BLaER1 treated with 17β-estradiol and CSF1 and Interleukin-3, amounts not matched to agents 10 nM and 100 nM (cell line): ENCODE measurements around the gene HIC1.

Experiments used
- H3K27ac ChIP-seq, 11 experiments: shearing (Covaris generic); formaldehyde crosslinking; 2 replicates each; pipeline ENCODE4 v1.8.1; 2022
- H3K27me3 ChIP-seq, 11 experiments: shearing (Covaris generic); formaldehyde crosslinking; 2 replicates each; pipeline ENCODE4 v1.8.1; 2022
- H3K36me3 ChIP-seq, 11 experiments: shearing (Covaris generic); formaldehyde crosslinking; 2 replicates each; pipeline ENCODE4 v1.8.1; 2022
- H3K4me1 ChIP-seq, 10 experiments: shearing (Covaris generic); formaldehyde crosslinking; 2 replicates each; pipeline ENCODE4 v1.8.1; 2022
- H3K4me2 ChIP-seq, 11 experiments: shearing (Covaris generic); formaldehyde crosslinking; 2 replicates each; pipeline ENCODE4 v1.8.1; 2022
- H3K4me3 ChIP-seq, 10 experiments: shearing (Covaris generic); formaldehyde crosslinking; 2 replicates each; pipeline ENCODE4 v1.8.1; 2022
- H3K9ac ChIP-seq, 11 experiments: shearing (Covaris generic); formaldehyde crosslinking; 2 replicates each; pipeline ENCODE4 v1.8.1; 2022
- H3K9me3 ChIP-seq, 11 experiments: shearing (Covaris generic); formaldehyde crosslinking; replicated peaks in 1 of 11; 2 replicates each; pipeline ENCODE4 v1.8.1; 2022
- H4K20me1 ChIP-seq, 11 experiments: shearing (Covaris generic); formaldehyde crosslinking; 2 replicates each; pipeline ENCODE4 v1.8.1; 2022
- Cebpa-rat ChIP-seq, 11 experiments: shearing (Covaris generic); IDR thresholded peaks; 2 replicates each; pipeline ENCODE4 v1.8.1; 2022

Gene HIC1

GRCh38 chr17:2023256-2023655 is 31.6 kb upstream of the HIC1 start:
- H3K36me3 ChIP-seq: no peaks in the 10 kb centered on the region
- H3K4me2 ChIP-seq: peak overlapping the region; percentile 99 to 100 (median 100)
- H3K4me1 ChIP-seq: peaks cover 43 to 91% (median 80%) of the 10 kb centered on the region in 10 experiments
- peak overlapping the region in 8 of 11 experiments; percentile 31 to 76 (median 68); a peak in 15 of 22 replicates for H3K27ac ChIP-seq
- peaks cover 21 to 80% (median 41%) of the 10 kb centered on the region in 11 experiments for H3K27me3 ChIP-seq
- H3K9me3 ChIP-seq: no peaks in the 10 kb centered on the region
- H3K9ac ChIP-seq: peak overlapping the region in 8 of 11 experiments; percentile 2 to 85 (median 52); a peak in 15 of 22 replicates
- H3K4me3 ChIP-seq: peak overlapping the region in 8 of 10 experiments; percentile 16 to 87 (median 76); a peak in 15 of 20 replicates
- no peak for TF ChIP-seq Cebpa-rat (IDR thresholded peaks at IDR 0.05)
- peaks cover 0 to 43% (median 14%) of the 10 kb centered on the region in 11 experiments; a peak in 12 of 22 replicates for H4K20me1 ChIP-seq

GRCh38 chr17:2023692-2024571 is 31.0 kb upstream of the HIC1 start:
- Histone ChIP-seq H3K9me3 (no peaks in the 10 kb centered on the region), H3K4me2 (peak overlapping the region; percentile 99 to 100 (median 100)), H3K27me3 (peaks cover 21 to 77% (median 45%) of the 10 kb centered on the region in 11 experiments), H3K9ac (peak overlapping the region; percentile 45 to 85 (median 73); a peak in 21 of 22 replicates), H3K4me3 (peak overlapping the region; percentile 57 to 87 (median 73)), H3K4me1 (peaks cover 43 to 91% (median 80%) of the 10 kb centered on the region in 10 experiments), H3K36me3 (no peaks in the 10 kb centered on the region), H3K27ac (peak overlapping the region in 9 of 11 experiments; percentile 62 to 83 (median 73); a peak in 18 of 22 replicates), H4K20me1 (peaks cover 0 to 36% (median 7%) of the 10 kb centered on the region in 11 experiments; a peak in 11 of 22 replicates)
- no peak for TF ChIP-seq Cebpa-rat (IDR thresholded peaks at IDR 0.05)

GRCh38 chr17:2024572-2025219 is 30.2 kb upstream of the HIC1 start:
- Histone ChIP-seq H3K4me3 (peak overlapping the region; percentile 57 to 87 (median 73)), H4K20me1 (peaks cover 0 to 28% (median 7%) of the 10 kb centered on the region in 11 experiments; a peak in 9 of 22 replicates), H3K27me3 (peaks cover 21 to 70% (median 45%) of the 10 kb centered on the region in 11 experiments)

GRCh38 chr17:2025220-2025621 is 29.7 kb upstream of the HIC1 start, which contains the start of gene RTN4RL1:
Gene RTN4RL1 (minus strand): TSS chr17:2025334. CDS start chr17:2024865, 469 bp downstream.
- H3K36me3 ChIP-seq: no peaks in the 10 kb centered on the region
- peak within 1 kb of the TSS; percentile 56 to 85 (median 73); a peak in 21 of 22 replicates for H3K9ac ChIP-seq
- peak within 1 kb of the TSS; percentile 99 to 100 (median 100) for H3K4me2 ChIP-seq
- peak within 1 kb of the TSS; percentile 57 to 87 (median 73) for H3K4me3 ChIP-seq
- peaks cover 21 to 64% (median 45%) of the 10 kb centered on the region in 11 experiments for H3K27me3 ChIP-seq
- no peak for TF ChIP-seq Cebpa-rat (IDR thresholded peaks at IDR 0.05)
- peak within 1 kb of the TSS in 9 of 11 experiments; percentile 62 to 83 (median 73); a peak in 18 of 22 replicates for H3K27ac ChIP-seq
- peaks cover 43 to 87% (median 76%) of the 10 kb centered on the region in 10 experiments for H3K4me1 ChIP-seq
- H4K20me1 ChIP-seq: peaks cover 0 to 23% (median 3%) of the 10 kb centered on the region in 11 experiments; a peak in 6 of 22 replicates
- no peaks in the 10 kb centered on the region for H3K9me3 ChIP-seq

More at GRCh38 chr17:2024572-2025219, 30.2 kb upstream of the HIC1 start:
- H3K9me3 ChIP-seq: no peaks in the 10 kb centered on the region
- peaks cover 43 to 91% (median 80%) of the 10 kb centered on the region in 10 experiments for H3K4me1 ChIP-seq
- H3K4me2 ChIP-seq: peak overlapping the region; percentile 99 to 100 (median 100)
- peak overlapping the region; percentile 45 to 85 (median 73); a peak in 21 of 22 replicates for H3K9ac ChIP-seq
- H3K27ac ChIP-seq: peak overlapping the region in 9 of 11 experiments; percentile 62 to 83 (median 73); a peak in 18 of 22 replicates
- TF ChIP-seq Cebpa-rat (IDR thresholded peaks at IDR 0.05): no peak
- no peaks in the 10 kb centered on the region for H3K36me3 ChIP-seq

GRCh38 chr17:2025622-2026309 is 29.1 kb upstream of the HIC1 start:
- peak overlapping the region in 6 of 11 experiments; percentile 9 to 34 (median 24); a peak in 6 of 22 replicates for H3K27ac ChIP-seq
- H3K9ac ChIP-seq: peak overlapping the region; percentile 56 to 85 (median 73); a peak in 21 of 22 replicates
- H3K9me3 ChIP-seq: no peaks in the 10 kb centered on the region
- peak overlapping the region; percentile 99 to 100 (median 100) for H3K4me2 ChIP-seq
- H3K36me3 ChIP-seq: no peaks in the 10 kb centered on the region
- peaks cover 42 to 84% (median 72%) of the 10 kb centered on the region in 10 experiments for H3K4me1 ChIP-seq
- peaks cover 0 to 21% (median under 1%) of the 10 kb centered on the region in 11 experiments; a peak in 9 of 22 replicates for H4K20me1 ChIP-seq
- H3K4me3 ChIP-seq: peak overlapping the region; percentile 57 to 87 (median 73)
- H3K27me3 ChIP-seq: peaks cover 21 to 59% (median 45%) of the 10 kb centered on the region in 11 experiments
- TF ChIP-seq Cebpa-rat (IDR thresholded peaks at IDR 0.05): no peak

- H3K27ac ChIP-seq: no peak overlapping the region
- peak overlapping the region in 3 of 11 experiments; percentile 24 to 44 (median 39); a peak in 4 of 22 replicates for H3K9ac ChIP-seq
- H3K4me3 ChIP-seq: no peak overlapping the region
- peaks cover 21 to 51% (median 45%) of the 10 kb centered on the region in 11 experiments for H3K27me3 ChIP-seq
- peaks cover 0 to 21% (median 9%) of the 10 kb centered on the region in 11 experiments; a peak in 8 of 22 replicates for H4K20me1 ChIP-seq
- TF ChIP-seq Cebpa-rat (IDR thresholded peaks at IDR 0.05): no peak
- H3K36me3 ChIP-seq: peaks cover 0 to 6% (median 0%) of the 10 kb centered on the region in 11 experiments; a peak in 1 of 22 replicates
- peak overlapping the region in 9 of 11 experiments; percentile 85 to 96 (median 94); a peak in 18 of 22 replicates for H3K4me2 ChIP-seq
- peaks cover 46 to 84% (median 72%) of the 10 kb centered on the region in 10 experiments for H3K4me1 ChIP-seq
- no peaks in the 10 kb centered on the region for H3K9me3 ChIP-seq
Observed at GRCh38 chr17:2027528-2028233, 27.2 kb upstream of the HIC1 start.

GRCh38 chr17:2028234-2028614 is 26.7 kb upstream of the HIC1 start:
- TF ChIP-seq Cebpa-rat (IDR thresholded peaks at IDR 0.05): no peak
- H3K27me3 ChIP-seq: peaks cover 21 to 51% (median 45%) of the 10 kb centered on the region in 11 experiments
- no peak overlapping the region for H3K27ac ChIP-seq

More at GRCh38 chr17:2028234-2028614, 26.7 kb upstream of the HIC1 start:
- Histone ChIP-seq H3K36me3 (peaks cover 0 to 6% (median 0%) of the 10 kb centered on the region in 11 experiments; a peak in 2 of 22 replicates), H3K9ac (peak overlapping the region in 4 of 11 experiments; percentile 25 to 87 (median 44); a peak in 5 of 22 replicates), H3K4me2 (peak overlapping the region in 9 of 11 experiments; percentile 85 to 96 (median 94); a peak in 18 of 22 replicates), H3K4me1 (peaks cover 46 to 84% (median 72%) of the 10 kb centered on the region in 10 experiments), H3K4me3 (no peak overlapping the region), H3K9me3 (no peaks in the 10 kb centered on the region), H4K20me1 (peaks cover 0 to 19% (median 9%) of the 10 kb centered on the region in 11 experiments; a peak in 9 of 22 replicates)
